Keratinocyte (primary cell): ENCODE measurements around the gene JPT1.

ENCODE experiments used
- CTCF ChIP-seq, 3 experiments: IDR thresholded peaks in 1 of 3; conservative IDR thresholded peaks in 1 of 3; optimal IDR thresholded peaks in 1 of 3; 2 replicates in 2 of 3; 3 replicates in 1 of 3; pipeline versions ENCODE3 to v1.5.1; 2011; ENCODE audit warnings: low read length in 3 of 3, mild to moderate bottlenecking in 3 of 3, moderate library complexity in 2 of 3, control low read depth in 1 of 3, inconsistent platforms in 1 of 3; ENCODE audit not compliant: insufficient read depth in 2 of 3; ENCODE audit errors: extremely low read depth in 1 of 3
- EZH2 ChIP-seq: IDR thresholded peaks from one replicate; pipeline ENCODE4 v1.6.1; 2012; ENCODE audit warnings: inconsistent platforms, mild to moderate bottlenecking, low read length, moderate library complexity

- TF ChIP-seq EZH2, result no peak
- TF ChIP-seq CTCF (optimal IDR thresholded peaks at IDR 0.05 in 1 of 3, IDR thresholded peaks at IDR 0.05 in 1 of 3, conservative IDR thresholded peaks at IDR 0.05 in 1 of 3; ENCODE audit: extremely low read depth in 1 of 3, insufficient read depth in 2 of 3, low read length in 3 of 3), result no peak
Observed at GRCh38 chr17:75110234-75110937, 43.9 kb downstream of the JPT1 start.
